Thymus (tissue), 2 donors: Measurements from ENCODE around the gene ASCC1. TPM values are rescaled to one million over a fixed set of nuclear protein-coding genes. Genes with fewer than 3 reads are reported as not detected.

Source experiments
- polyA plus RNA-seq: library from polyadenylated mRNA; stranded (reverse); fragments of 200-250 nt; gene quantifications from one replicate; pipeline ENCODE4 v1.2.3, GENCODE V29; 2013
- total RNA-seq: library from RNA; stranded (reverse); fragments of 120-200 nt; gene quantifications from one replicate; pipeline ENCODE4 v1.2.4, GENCODE V29; 2013
- donor health status: healthy.

Gene ASCC1
- total and polyA plus RNA-seq, 2 donors: 22.1 to 29.7 TPM

Other genes starting within 250 kb of the ASCC1 start
- 91.6 TPM for gene SPOCK2, start 127.7 kb downstream of the ASCC1 start, total RNA-seq
- 163 TPM for gene SPOCK2, start 127.7 kb downstream of the ASCC1 start, polyA plus RNA-seq
- 137 TPM for gene ANAPC16, start 264 bp downstream of the ASCC1 start, total RNA-seq
- gene ANAPC16, start 264 bp downstream of the ASCC1 start, polyA plus RNA-seq: 349 TPM
- gene DDIT4, start 57.6 kb upstream of the ASCC1 start, total RNA-seq: 134 TPM
- gene DDIT4, start 57.6 kb upstream of the ASCC1 start, polyA plus RNA-seq: 628 TPM
- 16.8 TPM for gene DNAJB12, start 138.6 kb upstream of the ASCC1 start, total RNA-seq
- 14.6 TPM for gene DNAJB12, start 138.6 kb upstream of the ASCC1 start, polyA plus RNA-seq